ENCODE results near the gene ESF1.

Gene ESF1

GRCh38 chr20:13684566-13685222 lies 100.0 kb downstream of the ESF1 start:
- TF ChIP-seq CTCF (IDR thresholded peaks at IDR 0.05; ENCODE audit: low read depth, low read length, missing control alignments) = no peak
- no peak overlapping the region for H3K4me3 ChIP-seq (replicated peaks; ENCODE audit: low read depth, low read length)
- peak; percentile 25 for DNase-seq (ENCODE audit: extremely low read depth, low read depth)

- TF ChIP-seq CTCF (IDR thresholded peaks at IDR 0.05; ENCODE audit: low read depth, low read length, missing control alignments) = no peak
- no peak overlapping the region for H3K4me3 ChIP-seq (replicated peaks; ENCODE audit: low read depth, low read length)
- DNase-seq (ENCODE audit: extremely low read depth, low read depth) = no peak
Observed at GRCh38 chr20:13683833-13684232, 100.9 kb downstream of the ESF1 start.

GRCh38 chr20:13681248-13682125 lies 103.2 kb downstream of the ESF1 start:
- no peak overlapping the region for H3K4me3 ChIP-seq (replicated peaks; ENCODE audit: low read depth, low read length)
- TF ChIP-seq CTCF (IDR thresholded peaks at IDR 0.05; ENCODE audit: low read depth, low read length, missing control alignments) = no peak
- no peak for DNase-seq (ENCODE audit: extremely low read depth, low read depth)

GRCh38 chr20:13678944-13679343 lies 105.8 kb downstream of the ESF1 start:
- DNase-seq (ENCODE audit: extremely low read depth, low read depth) = no peak
- no peak overlapping the region for H3K4me3 ChIP-seq (replicated peaks; ENCODE audit: low read depth, low read length)
- TF ChIP-seq CTCF (IDR thresholded peaks at IDR 0.05; ENCODE audit: low read depth, low read length, missing control alignments) = no peak

GRCh38 chr20:13677241-13677640 lies 107.5 kb downstream of the ESF1 start:
- no peak overlapping the region for H3K4me3 ChIP-seq (replicated peaks; ENCODE audit: low read depth, low read length)
- DNase-seq (ENCODE audit: extremely low read depth, low read depth) = no peak
- no peak for TF ChIP-seq CTCF (IDR thresholded peaks at IDR 0.05; ENCODE audit: low read depth, low read length, missing control alignments)

- H3K4me3 ChIP-seq (replicated peaks; ENCODE audit: low read depth, low read length) = no peak overlapping the region
- no peak for DNase-seq (ENCODE audit: extremely low read depth, low read depth)
- no peak for TF ChIP-seq CTCF (IDR thresholded peaks at IDR 0.05; ENCODE audit: low read depth, low read length, missing control alignments)
Observed at GRCh38 chr20:13676682-13677081, 108.0 kb downstream of the ESF1 start.

Data from HFF-Myc (cell line).